Gastrocnemius medialis (tissue), 4 donors: ENCODE results near the gene PCCB. TPM values are rescaled to one million over a fixed set of nuclear protein-coding genes. Genes with fewer than 3 reads are reported as not detected.

Experiments
- ATAC-seq, 2 donors: fragments of 150-250 bp; one replicate each; pipeline ENCODE4 v1.9.1; 2016
- DNase-seq, 2 donors: peaks; one replicate each; pipeline ENCODE4 v3.0.0-alpha.2; 2019
- H3K27ac ChIP-seq, 4 donors: fragments of 200-600 bp; sonication (generic); 1 replicate in 1 of 4; 2 replicates in 3 of 4; pipeline ENCODE4 v1.5.1; 2016 to 2018; ENCODE audit warnings: mild to moderate bottlenecking in 2 of 4, moderate library complexity in 1 of 4
- H3K27me3 ChIP-seq, 3 donors: fragments of 200-600 bp; sonication (generic) in 2 of 3; 1 replicate in 1 of 3; 2 replicates in 2 of 3; pipeline versions ENCODE4 v1.5.1 to v1.6.0; 2016 to 2019; ENCODE audit warnings: mild to moderate bottlenecking in 1 of 3, moderate library complexity in 1 of 3
- H3K36me3 ChIP-seq, 2 donors: fragments of 200-600 bp; sonication (generic) in 1 of 2; one replicate each; pipeline ENCODE4 v1.5.1; 2017 to 2018
- H3K4me1 ChIP-seq, 2 donors: fragments of 200-600 bp; sonication (generic) in 1 of 2; one replicate each; pipeline ENCODE4 v1.5.1; 2016 to 2017; ENCODE audit warnings: mild to moderate bottlenecking in 2 of 2
- H3K4me3 ChIP-seq, 4 donors: fragments of 200-600 bp; sonication (generic) in 3 of 4; 1 replicate in 1 of 4; 2 replicates in 3 of 4; pipeline ENCODE4 v1.5.1; 2016 to 2019; ENCODE audit warnings: mild to moderate bottlenecking in 2 of 4
- H3K9me3 ChIP-seq, 3 donors: fragments of 200-600 bp; sonication (generic) in 2 of 3; 1 replicate in 1 of 3; 2 replicates in 2 of 3; pipeline ENCODE4 v1.5.1; 2016 to 2019
- POLR2A ChIP-seq, 2 donors: fragments of 450-650 bp; IDR thresholded peaks; one replicate each; pipeline ENCODE4 v1.6.1; 2017; ENCODE audit warnings: antibody characterized with exemption in 2 of 2, mild to moderate bottlenecking in 2 of 2, moderate library complexity in 2 of 2
- in situ Hi-C, 4 donors: fragments of 200-750 bp; cut with MboI; loops; one replicate each; pipeline versions ENCODE4 v1.15.0 to v1.8.0; 2017; ENCODE audit warnings: low sequenced_read_pairs in 4 of 4
- intact Hi-C: fragments of 100-400 bp; cut with DNase I; formaldehyde crosslinking; loops from one replicate; pipeline ENCODE4 v1.15.1; 2023; ENCODE audit warnings: low total_unique reads
- total RNA-seq, 4 donors: library from RNA; depleted of rRNA; stranded (reverse); fragments of >200 nt; gene quantifications; one replicate each; pipeline versions ENCODE4 v1.1.0 to v1.2.3, GENCODE V29; 2016
- TF ChIP-seq, protein P1 (sequence below), 5 experiments: fragments of 450-650 bp in 3 of 5; fragments of 200-600 bp in 2 of 5; sonication (generic) in 2 of 5; IDR thresholded peaks in 4 of 5; conservative IDR thresholded peaks in 1 of 5; 1 replicate in 4 of 5; 2 replicates in 1 of 5; pipeline ENCODE4 v1.5.1; 2016 to 2019; ENCODE audit warnings: antibody characterized with exemption in 5 of 5, mild to moderate bottlenecking in 3 of 5, moderate library complexity in 3 of 5

The PCCB gene
- total RNA-seq, 4 donors from 2014 or later, result 29.8 to 41.4 (median 37.9) TPM

DNA sequence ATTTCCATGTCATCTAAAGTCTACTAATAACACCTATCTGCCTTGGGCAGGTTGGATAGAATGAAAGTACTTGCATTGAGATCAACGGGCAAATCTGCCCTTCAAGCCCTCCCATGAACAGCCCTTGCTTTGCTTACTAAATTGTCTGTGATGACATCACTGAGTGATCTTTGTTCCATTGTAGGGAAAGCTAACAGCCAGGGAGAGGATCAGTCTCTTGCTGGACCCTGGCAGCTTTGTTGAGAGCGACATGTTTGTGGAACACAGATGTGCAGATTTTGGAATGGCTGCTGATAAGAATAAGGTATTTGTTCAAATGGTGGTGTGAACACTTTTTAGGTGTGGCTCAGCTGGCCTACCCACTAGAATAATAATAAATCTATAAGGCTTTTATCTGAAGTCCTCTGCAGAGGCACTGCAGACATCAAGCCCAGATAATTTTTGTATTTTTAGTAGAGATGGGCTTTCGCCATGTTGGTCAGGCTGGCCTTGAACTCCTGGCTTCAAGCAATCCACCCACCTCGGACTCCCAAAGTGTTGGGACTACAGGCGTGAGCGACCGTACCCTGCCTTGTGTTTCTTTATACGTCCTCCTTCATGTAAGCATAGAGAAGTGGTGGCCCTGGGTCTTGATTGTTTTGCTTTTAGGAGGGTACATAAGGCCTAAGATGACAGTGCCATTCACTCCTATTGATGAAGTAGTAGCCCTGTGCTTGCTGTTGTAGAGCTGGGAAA, 5.7 kb downstream of the PCCB start:
- H3K27ac ChIP-seq, result no peak overlapping the region
- no peak overlapping the region for H3K4me3 ChIP-seq
- no peaks in the 10 kb centered on the region for H3K27me3 ChIP-seq
- no peak for TF ChIP-seq POLR2A (IDR thresholded peaks at IDR 0.05)
- TF ChIP-seq, protein P1, sequence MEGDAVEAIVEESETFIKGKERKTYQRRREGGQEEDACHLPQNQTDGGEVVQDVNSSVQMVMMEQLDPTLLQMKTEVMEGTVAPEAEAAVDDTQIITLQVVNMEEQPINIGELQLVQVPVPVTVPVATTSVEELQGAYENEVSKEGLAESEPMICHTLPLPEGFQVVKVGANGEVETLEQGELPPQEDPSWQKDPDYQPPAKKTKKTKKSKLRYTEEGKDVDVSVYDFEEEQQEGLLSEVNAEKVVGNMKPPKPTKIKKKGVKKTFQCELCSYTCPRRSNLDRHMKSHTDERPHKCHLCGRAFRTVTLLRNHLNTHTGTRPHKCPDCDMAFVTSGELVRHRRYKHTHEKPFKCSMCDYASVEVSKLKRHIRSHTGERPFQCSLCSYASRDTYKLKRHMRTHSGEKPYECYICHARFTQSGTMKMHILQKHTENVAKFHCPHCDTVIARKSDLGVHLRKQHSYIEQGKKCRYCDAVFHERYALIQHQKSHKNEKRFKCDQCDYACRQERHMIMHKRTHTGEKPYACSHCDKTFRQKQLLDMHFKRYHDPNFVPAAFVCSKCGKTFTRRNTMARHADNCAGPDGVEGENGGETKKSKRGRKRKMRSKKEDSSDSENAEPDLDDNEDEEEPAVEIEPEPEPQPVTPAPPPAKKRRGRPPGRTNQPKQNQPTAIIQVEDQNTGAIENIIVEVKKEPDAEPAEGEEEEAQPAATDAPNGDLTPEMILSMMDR (IDR thresholded peaks at IDR 0.05 in 4 of 5, conservative IDR thresholded peaks at IDR 0.05 in 1 of 5), result no peak
- peaks cover 0 to 40% of the 10 kb centered on the region in 2 donors for H3K36me3 ChIP-seq
- in situ Hi-C loops (loop anchor here in 3 of 4 donors (10.0 to 25.0 kb wide), 4 partner anchors 161 to 756 kb away; no protein-coding TSS in a partner anchor), intact Hi-C loops (no loop called here)
- no peaks in the 10 kb centered on the region for H3K9me3 ChIP-seq
- peaks cover 12 to 14% of the 10 kb centered on the region in 2 donors for H3K4me1 ChIP-seq
- no peak for ATAC-seq
- DNase-seq, result no peak

DNA sequence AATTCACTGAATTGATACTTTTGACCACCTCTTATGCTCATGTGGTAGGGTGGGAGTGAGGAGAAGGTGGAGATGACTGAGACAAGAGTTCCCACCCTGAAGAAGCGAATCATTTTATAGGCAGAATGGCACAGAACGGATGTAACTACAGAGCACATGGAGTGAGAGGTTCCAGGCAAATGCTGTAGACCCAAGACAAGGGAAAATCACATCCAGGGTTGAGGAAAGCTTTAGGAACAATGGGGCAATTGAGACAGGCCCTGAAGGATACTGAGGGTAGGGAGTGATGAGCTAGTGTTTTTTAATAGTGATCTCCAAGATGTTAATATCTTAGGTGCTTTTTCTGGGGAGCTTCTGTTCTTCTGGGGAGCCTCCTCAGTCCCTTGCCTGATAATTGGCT, 8.1 kb downstream of the PCCB start:
- intact Hi-C loops (no loop called here), in situ Hi-C loops (loop anchor here in 3 of 4 donors (10.0 to 25.0 kb wide), 4 partner anchors 163 to 754 kb away; no protein-coding TSS in a partner anchor)
- no peaks in the 10 kb centered on the region for H3K4me1 ChIP-seq
- TF ChIP-seq, protein P1 (IDR thresholded peaks at IDR 0.05 in 4 of 5, conservative IDR thresholded peaks at IDR 0.05 in 1 of 5), result no peak
- no peak for TF ChIP-seq POLR2A (IDR thresholded peaks at IDR 0.05)
- no peak overlapping the region for H3K27ac ChIP-seq
- H3K36me3 ChIP-seq, result peaks cover 0 to 56% of the 10 kb centered on the region in 2 donors
- H3K9me3 ChIP-seq, result no peaks in the 10 kb centered on the region
- ATAC-seq (no peak), DNase-seq (no peak)
- no peak overlapping the region for H3K4me3 ChIP-seq
- no peaks in the 10 kb centered on the region for H3K27me3 ChIP-seq

DNA sequence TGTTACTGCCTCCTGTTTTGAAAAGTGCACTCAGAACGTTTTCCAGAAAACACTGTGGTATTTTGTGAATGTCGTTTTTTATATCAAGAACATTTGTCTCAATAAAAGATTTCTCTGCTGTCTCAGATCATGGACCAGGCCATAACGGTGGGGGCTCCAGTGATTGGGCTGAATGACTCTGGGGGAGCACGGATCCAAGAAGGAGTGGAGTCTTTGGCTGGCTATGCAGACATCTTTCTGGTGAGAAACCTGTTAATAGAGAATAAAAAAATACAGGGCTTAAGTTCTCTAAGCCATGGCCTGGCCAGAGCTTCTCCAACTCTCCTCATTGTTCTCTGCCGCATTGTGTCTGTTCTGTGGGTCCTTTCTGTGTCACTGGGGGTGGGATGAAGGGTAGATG, 11.7 kb downstream of the PCCB start:
- H3K27me3 ChIP-seq, result no peaks in the 10 kb centered on the region
- no peak for TF ChIP-seq POLR2A (IDR thresholded peaks at IDR 0.05)
- TF ChIP-seq, protein P1 (IDR thresholded peaks at IDR 0.05 in 4 of 5, conservative IDR thresholded peaks at IDR 0.05 in 1 of 5), result no peak
- ATAC-seq, result no peak
- H3K9me3 ChIP-seq, result no peaks in the 10 kb centered on the region
- in situ Hi-C loops, result loop anchor here in 1 of 4 donors (25.0 kb wide), 2 partner anchors 475 to 750 kb away; no protein-coding TSS in a partner anchor
- no peak for DNase-seq
- intact Hi-C loops, result no loop called here
- H3K4me1 ChIP-seq, result no peaks in the 10 kb centered on the region
- peaks cover 0 to 59% of the 10 kb centered on the region in 2 donors for H3K36me3 ChIP-seq
- no peak overlapping the region for H3K4me3 ChIP-seq
- no peak overlapping the region for H3K27ac ChIP-seq

DNA sequence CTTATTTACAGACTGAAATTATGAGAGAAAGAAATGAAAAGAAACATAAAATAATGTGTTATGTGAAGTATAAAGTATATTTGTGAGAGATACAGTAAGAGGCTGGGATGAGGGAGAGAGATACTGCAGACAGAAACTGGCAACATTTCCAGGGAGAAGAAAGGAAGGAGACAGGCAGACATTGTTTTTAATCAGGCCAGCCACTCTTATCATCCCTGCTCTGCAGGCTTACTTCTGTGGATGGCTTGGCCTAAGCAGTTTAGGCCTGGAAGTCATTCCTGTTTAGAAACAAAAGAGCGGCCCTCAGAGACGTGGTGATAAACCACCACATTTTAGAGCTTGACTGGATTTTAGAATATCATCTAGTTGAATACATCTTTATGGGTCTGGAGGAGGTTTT, 12.4 kb downstream of the PCCB start:
- intact Hi-C loops, result no loop called here
- no peaks in the 10 kb centered on the region for H3K9me3 ChIP-seq
- ATAC-seq, result no peak
- no peak for TF ChIP-seq POLR2A (IDR thresholded peaks at IDR 0.05)
- TF ChIP-seq, protein P1 (IDR thresholded peaks at IDR 0.05 in 4 of 5, conservative IDR thresholded peaks at IDR 0.05 in 1 of 5), result no peak
- H3K27ac ChIP-seq, result no peak overlapping the region
- in situ Hi-C loops, result loop anchor here in 1 of 4 donors (25.0 kb wide), 2 partner anchors 475 to 750 kb away; no protein-coding TSS in a partner anchor
- H3K4me1 ChIP-seq, result no peaks in the 10 kb centered on the region
- peaks cover 0 to 52% of the 10 kb centered on the region in 2 donors for H3K36me3 ChIP-seq
- no peak overlapping the region for H3K4me3 ChIP-seq
- H3K27me3 ChIP-seq, result no peaks in the 10 kb centered on the region
- DNase-seq, result no peak
